ENCODE data around the gene VIPR2.

GRCh38 chr7:159193543-159194090 lies 49.0 kb upstream of the VIPR2 start:
- TF ChIP-seq CTCF (IDR thresholded peaks at IDR 0.05) (no peak), EZH2phosphoT487 (IDR thresholded peaks at IDR 0.05) (no peak)
